Dermis blood vessel endothelial cell (primary cell): ENCODE data around the gene ABCA9. TPM values are rescaled to one million over a fixed set of nuclear protein-coding genes. Genes with fewer than 3 reads are reported as not detected.
"Not testable (repeated sequence)": the region's sequence is repeated elsewhere in the genome, so short reads cannot be mapped to it uniquely, and the experiment has no call there.

Experiments used
- DNase-seq: peaks from one replicate; pipeline ENCODE4 v3.0.0; 2010
- total RNA-seq: library from RNA; depleted of rRNA; stranded (reverse); fragments of >200 nt; gene quantifications from 2 replicates; pipeline ENCODE4 v1.2.3, GENCODE V29; 2014

The ABCA9 gene
- total RNA-seq, 1 donor from 2014 or later = 3.2 TPM

GRCh38 chr17:68950725-68951124 lies 110.0 kb downstream of the ABCA9 start:
- no peak for DNase-seq

GRCh38 chr17:68947868-68948267 lies 112.9 kb downstream of the ABCA9 start:
- DNase-seq = not testable (repeated sequence)

- no peak for DNase-seq
Measured at GRCh38 chr17:68944435-68945035, 116.2 kb downstream of the ABCA9 start.

- not testable (repeated sequence) for DNase-seq
Measured at GRCh38 chr17:68943812-68944182, 116.9 kb downstream of the ABCA9 start.

GRCh38 chr17:68943123-68943811 lies 117.5 kb downstream of the ABCA9 start:
- no peak for DNase-seq

GRCh38 chr17:68942389-68942788 lies 118.3 kb downstream of the ABCA9 start:
- DNase-seq = no peak

- no peak for DNase-seq
Measured at GRCh38 chr17:68941761-68942160, 119.0 kb downstream of the ABCA9 start.

- peak; percentile 70 for DNase-seq
Measured at GRCh38 chr17:68939195-68939594, 121.5 kb downstream of the ABCA9 start.

- DNase-seq = no peak
Measured at GRCh38 chr17:68937890-68938514, 122.7 kb downstream of the ABCA9 start.

GRCh38 chr17:68927516-68927915 lies 133.2 kb downstream of the ABCA9 start:
- DNase-seq = no peak

- no peak for DNase-seq
Measured at GRCh38 chr17:68924793-68925720, 135.7 kb downstream of the ABCA9 start.

Other genes starting within 250 kb of the ABCA9 start
- gene ABCA8, start 105.5 kb downstream of the ABCA9 start, total RNA-seq = under 0.01 and 0.19 TPM in 2 replicates
- 15.7 and 39.6 TPM in 2 replicates for gene ABCA6, start 81.0 kb upstream of the ABCA9 start, total RNA-seq
- 0.51 and 0.88 TPM in 2 replicates for gene ABCA10, start 167.9 kb upstream of the ABCA9 start, total RNA-seq